ENCODE measurements around the gene ZFHX3.

GRCh38 chr16:73068541-73069401 is 20.8 kb upstream of the ZFHX3 start:
- TF ChIP-seq MAX (IDR thresholded peaks at IDR 0.05): no peak
- TF ChIP-seq CTCF (IDR thresholded peaks at IDR 0.05; ENCODE audit: control extremely low read depth in 1 of 3, insufficient read depth in 1 of 3, low read depth in 1 of 3, low read length in 3 of 3): no peak
- no peak for TF ChIP-seq SUZ12 (IDR thresholded peaks at IDR 0.05; ENCODE audit: low read length)
- no peak for TF ChIP-seq HDAC6 (IDR thresholded peaks at IDR 0.05; ENCODE audit: low read depth, low read length)
- TF ChIP-seq GABPA (IDR thresholded peaks at IDR 0.05; ENCODE audit: borderline replicate concordance, insufficient read depth, low read length): no peak
- TF ChIP-seq POLR2AphosphoS5 (IDR thresholded peaks at IDR 0.05; ENCODE audit: low read depth, low read length): no peak
- TF ChIP-seq RFX5 (IDR thresholded peaks at IDR 0.05; ENCODE audit: borderline replicate concordance, low read depth, low read length): no peak
- TF ChIP-seq HDAC2 (IDR thresholded peaks at IDR 0.05; ENCODE audit: borderline replicate concordance in 1 of 2, low read depth in 2 of 2, low read length in 2 of 2): no peak
